HepG2 (cell line): ENCODE measurements around the gene PBX2. TPM values are rescaled to one million over a fixed set of nuclear protein-coding genes. Genes with fewer than 3 reads are reported as not detected.

ENCODE experiments used
- EHMT2 ChIP-seq: fragments of 200-600 bp; sonication (generic); IDR thresholded peaks from 2 replicates; pipeline ENCODE4 v1.7.0; 2017; ENCODE audit warnings: antibody characterized with exemption, low read depth, low read length, borderline replicate concordance
- ELF1 ChIP-seq: sonication (generic); formaldehyde crosslinking; IDR thresholded peaks from 2 replicates; pipeline ENCODE4 v1.4.0; 2020; ENCODE audit warnings: missing genetic modification reagents
- MED1 ChIP-seq: sonication (generic); formaldehyde crosslinking; IDR thresholded peaks from 2 replicates; pipeline ENCODE4 v1.4.0; 2020; ENCODE audit warnings: missing genetic modification reagents
- MEIS1 ChIP-seq: sonication (generic); formaldehyde crosslinking; IDR thresholded peaks from 2 replicates; pipeline ENCODE4 v1.9.0; 2021; ENCODE audit warnings: mild to moderate bottlenecking, missing genetic modification reagents, moderate library complexity, borderline replicate concordance
- NFE2L1 ChIP-seq: sonication (generic); formaldehyde crosslinking; IDR thresholded peaks from 2 replicates; pipeline ENCODE4 v1.4.0; 2020; ENCODE audit warnings: missing genetic modification reagents, mild to moderate bottlenecking, borderline replicate concordance
- PLRG1 ChIP-seq: fragments of 450-650 bp; conservative IDR thresholded peaks from 2 replicates; pipeline ENCODE4 v1.6.1; 2016
- POGZ ChIP-seq: sonication (generic); formaldehyde crosslinking; IDR thresholded peaks from 2 replicates; pipeline ENCODE4 v1.4.0; 2020; ENCODE audit warnings: mild to moderate bottlenecking, missing genetic modification reagents
- PRMT3 ChIP-seq: sonication (generic); formaldehyde crosslinking; IDR thresholded peaks from 2 replicates; pipeline ENCODE4 v1.8.1; 2022; ENCODE audit warnings: low read depth, mild to moderate bottlenecking, moderate library complexity, missing genetic modification reagents, borderline replicate concordance
- RBFOX2 ChIP-seq: fragments of 200-400 bp; formaldehyde crosslinking; IDR thresholded peaks from 2 replicates; pipeline ENCODE4 v1.6.1; 2017; ENCODE audit warnings: low read depth, mild to moderate bottlenecking, low read length
- SMYD3 ChIP-seq: sonication (generic); formaldehyde crosslinking; IDR thresholded peaks from 2 replicates; pipeline ENCODE4 v1.8.1; 2023; ENCODE audit warnings: mild to moderate bottlenecking, missing genetic modification reagents
- YEATS4 ChIP-seq: sonication (generic); formaldehyde crosslinking; IDR thresholded peaks from 2 replicates; pipeline ENCODE4 v1.4.0; 2020; ENCODE audit warnings: missing genetic modification reagents, borderline replicate concordance
- ZKSCAN1 ChIP-seq: fragments of 150-350 bp; IDR thresholded peaks from 2 replicates; pipeline ENCODE4 v1.6.1; 2014; ENCODE audit warnings: low read length
- ZNF317 ChIP-seq: sonication (generic); formaldehyde crosslinking; IDR thresholded peaks from 2 replicates; pipeline ENCODE4 v1.5.0; 2020; ENCODE audit warnings: mild to moderate bottlenecking, missing genetic modification reagents
- ZNF335 ChIP-seq: sonication (generic); formaldehyde crosslinking; IDR thresholded peaks from 2 replicates; pipeline ENCODE4 v1.4.0; 2020; ENCODE audit warnings: missing genetic modification reagents
- ZNF772 ChIP-seq: sonication (generic); formaldehyde crosslinking; IDR thresholded peaks from 2 replicates; pipeline ENCODE4 v1.5.0; 2020; ENCODE audit warnings: mild to moderate bottlenecking, missing genetic modification reagents
- ZSCAN20 ChIP-seq: sonication (generic); formaldehyde crosslinking; IDR thresholded peaks from 2 replicates; pipeline ENCODE4 v1.4.0; 2020; ENCODE audit warnings: missing genetic modification reagents, mild to moderate bottlenecking, borderline replicate concordance
- polyA plus RNA-seq, 8 experiments: library from polyadenylated mRNA; depleted of rRNA in 3 of 8; stranded (reverse) in 7 of 8; unstranded in 1 of 8; fragments of >200 nt; fragmentation: Illumina TruSeq in 4 of 8; extraction: Trizol in 4 of 8; gene quantifications; 2 replicates each; pipeline versions ENCODE4 v1.2.1 to v1.2.3, GENCODE V29; 2011 to 2016; ENCODE audit warnings: low read depth in 4 of 8, missing spikeins in 1 of 8, mixed read lengths in 1 of 8; ENCODE audit not compliant: insufficient read depth in 1 of 8
- total RNA-seq, 5 experiments: library from RNA; depleted of rRNA; stranded (reverse); fragments of >200 nt; fragmentation: Illumina TruSeq; extraction: Trizol; gene quantifications; 2 replicates each; pipeline ENCODE4 v1.2.3, GENCODE V29; 2016; ENCODE audit warnings: low read depth in 1 of 5
- TF ChIP-seq, protein P1 (sequence below): sonication (generic); formaldehyde crosslinking; IDR thresholded peaks from 2 replicates; pipeline ENCODE4 v1.4.0; 2020; ENCODE audit warnings: missing genetic modification reagents, borderline replicate concordance
- TF ChIP-seq, protein P2 (sequence below): sonication (generic); formaldehyde crosslinking; IDR thresholded peaks from 2 replicates; pipeline ENCODE4 v1.8.0; 2022; ENCODE audit warnings: mild to moderate bottlenecking, missing genetic modification reagents
- TF ChIP-seq, protein P3 (sequence below): sonication (generic); formaldehyde crosslinking; IDR thresholded peaks from 2 replicates; pipeline ENCODE4 v1.4.0; 2020; ENCODE audit warnings: missing genetic modification reagents
- TF ChIP-seq, protein P4 (sequence below): sonication (generic); formaldehyde crosslinking; IDR thresholded peaks from 2 replicates; pipeline ENCODE4 v1.8.0; 2022; ENCODE audit warnings: mild to moderate bottlenecking, missing genetic modification reagents; ENCODE audit not compliant: insufficient replicate concordance
- TF ChIP-seq, protein P5 (sequence below): sonication (generic); formaldehyde crosslinking; IDR thresholded peaks from 2 replicates; pipeline ENCODE4 v1.4.0; 2020; ENCODE audit warnings: missing genetic modification reagents

The PBX2 gene
- total and polyA plus RNA-seq, 2 of the 13 experiments (the other 11 are each of a cell fraction or from before 2014, with no cell fraction given) = 42.3 to 77.8 TPM

DNA sequence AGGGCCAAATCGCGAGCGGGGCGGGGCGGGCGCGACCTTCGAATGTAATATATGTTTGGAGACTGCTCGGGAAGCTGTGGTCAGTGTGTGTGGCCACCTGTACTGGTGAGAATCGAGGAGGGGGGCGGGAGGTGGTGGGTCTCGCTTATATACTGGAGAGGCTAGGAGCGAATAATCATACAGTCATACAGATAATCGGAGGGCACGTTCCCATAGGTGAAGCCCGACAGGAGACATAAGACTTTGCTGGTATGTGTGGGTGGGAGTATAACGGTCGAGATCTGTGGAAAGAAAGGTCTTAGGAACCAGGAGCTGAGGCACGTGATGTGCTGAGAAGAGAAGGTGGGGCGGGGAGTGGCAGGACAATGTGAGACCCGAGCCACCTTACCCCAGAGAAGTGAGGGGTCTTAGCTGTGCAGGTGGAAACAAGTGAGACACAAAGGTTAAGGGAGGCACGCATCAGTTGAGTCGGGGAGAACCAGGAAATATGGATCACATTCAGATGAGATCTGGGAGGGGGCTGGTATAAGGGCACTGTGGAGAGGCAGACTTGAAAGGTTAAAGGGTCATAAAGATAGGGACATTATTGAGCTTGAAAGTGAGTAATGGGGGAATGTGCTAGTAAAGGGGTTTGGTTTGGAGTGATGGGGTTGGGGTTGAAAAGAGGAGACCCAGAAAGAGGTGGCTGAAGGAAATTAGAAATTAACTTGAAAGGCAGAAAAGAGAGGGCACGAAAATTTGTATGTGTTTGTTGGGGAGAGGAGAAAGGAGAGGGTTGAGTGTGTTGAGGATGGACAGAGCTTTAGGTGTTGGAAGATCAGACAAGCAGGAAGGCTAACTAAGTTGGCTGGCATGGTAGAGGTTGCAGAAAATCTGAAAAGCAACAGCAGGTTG is 11.2 kb downstream of the PBX2 start (continued):
- TF ChIP-seq, protein P1, sequence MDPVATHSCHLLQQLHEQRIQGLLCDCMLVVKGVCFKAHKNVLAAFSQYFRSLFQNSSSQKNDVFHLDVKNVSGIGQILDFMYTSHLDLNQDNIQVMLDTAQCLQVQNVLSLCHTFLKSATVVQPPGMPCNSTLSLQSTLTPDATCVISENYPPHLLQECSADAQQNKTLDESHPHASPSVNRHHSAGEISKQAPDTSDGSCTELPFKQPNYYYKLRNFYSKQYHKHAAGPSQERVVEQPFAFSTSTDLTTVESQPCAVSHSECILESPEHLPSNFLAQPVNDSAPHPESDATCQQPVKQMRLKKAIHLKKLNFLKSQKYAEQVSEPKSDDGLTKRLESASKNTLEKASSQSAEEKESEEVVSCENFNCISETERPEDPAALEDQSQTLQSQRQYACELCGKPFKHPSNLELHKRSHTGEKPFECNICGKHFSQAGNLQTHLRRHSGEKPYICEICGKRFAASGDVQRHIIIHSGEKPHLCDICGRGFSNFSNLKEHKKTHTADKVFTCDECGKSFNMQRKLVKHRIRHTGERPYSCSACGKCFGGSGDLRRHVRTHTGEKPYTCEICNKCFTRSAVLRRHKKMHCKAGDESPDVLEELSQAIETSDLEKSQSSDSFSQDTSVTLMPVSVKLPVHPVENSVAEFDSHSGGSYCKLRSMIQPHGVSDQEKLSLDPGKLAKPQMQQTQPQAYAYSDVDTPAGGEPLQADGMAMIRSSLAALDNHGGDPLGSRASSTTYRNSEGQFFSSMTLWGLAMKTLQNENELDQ (CRISPR knock-in tag) = no peak
- TF ChIP-seq ZSCAN20 (CRISPR knock-in tag) (no peak), PRMT3 (CRISPR knock-in tag) (no peak), PLRG1 (no peak), RBFOX2 (0 out of 2 replicates have a peak, but pooled peaks have one; percentile 24), YEATS4 (CRISPR knock-in tag) (peak; percentile 48), MED1 (CRISPR knock-in tag) (peak; percentile 31; the same call in 1 of the 2 replicates), ELF1 (CRISPR knock-in tag) (no peak), ZNF335 (CRISPR knock-in tag) (0 out of 2 replicates have a peak, but pooled peaks have one; percentile 41), SMYD3 (no peak), NFE2L1 (CRISPR knock-in tag) (no peak), ZNF317 (CRISPR knock-in tag) (0 out of 2 replicates have a peak, but pooled peaks have one; percentile 56), MEIS1 (CRISPR knock-in tag) (no peak), POGZ (CRISPR knock-in tag) (peak; percentile 41; the same call in 1 of the 2 replicates), EHMT2 (no peak), ZKSCAN1 (no peak), ZNF772 (CRISPR knock-in tag) (no peak)
- TF ChIP-seq, protein P2, sequence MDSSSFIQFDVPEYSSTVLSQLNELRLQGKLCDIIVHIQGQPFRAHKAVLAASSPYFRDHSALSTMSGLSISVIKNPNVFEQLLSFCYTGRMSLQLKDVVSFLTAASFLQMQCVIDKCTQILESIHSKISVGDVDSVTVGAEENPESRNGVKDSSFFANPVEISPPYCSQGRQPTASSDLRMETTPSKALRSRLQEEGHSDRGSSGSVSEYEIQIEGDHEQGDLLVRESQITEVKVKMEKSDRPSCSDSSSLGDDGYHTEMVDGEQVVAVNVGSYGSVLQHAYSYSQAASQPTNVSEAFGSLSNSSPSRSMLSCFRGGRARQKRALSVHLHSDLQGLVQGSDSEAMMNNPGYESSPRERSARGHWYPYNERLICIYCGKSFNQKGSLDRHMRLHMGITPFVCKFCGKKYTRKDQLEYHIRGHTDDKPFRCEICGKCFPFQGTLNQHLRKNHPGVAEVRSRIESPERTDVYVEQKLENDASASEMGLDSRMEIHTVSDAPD (CRISPR knock-in tag) = no peak
- TF ChIP-seq, protein P3, sequence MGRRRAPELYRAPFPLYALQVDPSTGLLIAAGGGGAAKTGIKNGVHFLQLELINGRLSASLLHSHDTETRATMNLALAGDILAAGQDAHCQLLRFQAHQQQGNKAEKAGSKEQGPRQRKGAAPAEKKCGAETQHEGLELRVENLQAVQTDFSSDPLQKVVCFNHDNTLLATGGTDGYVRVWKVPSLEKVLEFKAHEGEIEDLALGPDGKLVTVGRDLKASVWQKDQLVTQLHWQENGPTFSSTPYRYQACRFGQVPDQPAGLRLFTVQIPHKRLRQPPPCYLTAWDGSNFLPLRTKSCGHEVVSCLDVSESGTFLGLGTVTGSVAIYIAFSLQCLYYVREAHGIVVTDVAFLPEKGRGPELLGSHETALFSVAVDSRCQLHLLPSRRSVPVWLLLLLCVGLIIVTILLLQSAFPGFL (CRISPR knock-in tag) = no peak
- TF ChIP-seq, protein P4, sequence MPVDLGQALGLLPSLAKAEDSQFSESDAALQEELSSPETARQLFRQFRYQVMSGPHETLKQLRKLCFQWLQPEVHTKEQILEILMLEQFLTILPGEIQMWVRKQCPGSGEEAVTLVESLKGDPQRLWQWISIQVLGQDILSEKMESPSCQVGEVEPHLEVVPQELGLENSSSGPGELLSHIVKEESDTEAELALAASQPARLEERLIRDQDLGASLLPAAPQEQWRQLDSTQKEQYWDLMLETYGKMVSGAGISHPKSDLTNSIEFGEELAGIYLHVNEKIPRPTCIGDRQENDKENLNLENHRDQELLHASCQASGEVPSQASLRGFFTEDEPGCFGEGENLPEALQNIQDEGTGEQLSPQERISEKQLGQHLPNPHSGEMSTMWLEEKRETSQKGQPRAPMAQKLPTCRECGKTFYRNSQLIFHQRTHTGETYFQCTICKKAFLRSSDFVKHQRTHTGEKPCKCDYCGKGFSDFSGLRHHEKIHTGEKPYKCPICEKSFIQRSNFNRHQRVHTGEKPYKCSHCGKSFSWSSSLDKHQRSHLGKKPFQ = no peak
- TF ChIP-seq, protein P5, sequence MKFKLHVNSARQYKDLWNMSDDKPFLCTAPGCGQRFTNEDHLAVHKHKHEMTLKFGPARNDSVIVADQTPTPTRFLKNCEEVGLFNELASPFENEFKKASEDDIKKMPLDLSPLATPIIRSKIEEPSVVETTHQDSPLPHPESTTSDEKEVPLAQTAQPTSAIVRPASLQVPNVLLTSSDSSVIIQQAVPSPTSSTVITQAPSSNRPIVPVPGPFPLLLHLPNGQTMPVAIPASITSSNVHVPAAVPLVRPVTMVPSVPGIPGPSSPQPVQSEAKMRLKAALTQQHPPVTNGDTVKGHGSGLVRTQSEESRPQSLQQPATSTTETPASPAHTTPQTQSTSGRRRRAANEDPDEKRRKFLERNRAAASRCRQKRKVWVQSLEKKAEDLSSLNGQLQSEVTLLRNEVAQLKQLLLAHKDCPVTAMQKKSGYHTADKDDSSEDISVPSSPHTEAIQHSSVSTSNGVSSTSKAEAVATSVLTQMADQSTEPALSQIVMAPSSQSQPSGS (CRISPR knock-in tag) = 0 out of 2 replicates have a peak, but pooled peaks have one; percentile 23
